B cell (primary cell): ENCODE results near the gene PARVB.

ENCODE experiments used
- CTCF ChIP-seq: fragments of 200-600 bp; IDR thresholded peaks from one replicate; pipeline ENCODE4 v1.8.0; 2022; ENCODE audit warnings: antibody characterized with exemption, mild to moderate bottlenecking
- EZH2 ChIP-seq: IDR thresholded peaks from 2 replicates; pipeline ENCODE4 v1.6.1; 2012; ENCODE audit warnings: borderline replicate concordance, low read depth, mild to moderate bottlenecking, moderate library complexity, low read length; ENCODE audit not compliant: insufficient read depth, poor library complexity, severe bottlenecking

GRCh38 chr22:44030051-44030701, 6.1 kb downstream of the PARVB start:
- TF ChIP-seq CTCF (no peak), EZH2 (no peak)
